Neural progenitor cell (in vitro differentiated cells): ENCODE measurements around the gene ZNF593OS. TPM values are rescaled to one million over a fixed set of nuclear protein-coding genes. Genes with fewer than 3 reads are reported as not detected.

ENCODE experiments used
- DNase-seq: peaks from one replicate; pipeline ENCODE4 v3.0.0-alpha.2; 2016; ENCODE audit warnings: low spot score
- H2AFZ ChIP-seq: fragments of 200-600 bp; sonication (generic); replicated peaks from 2 replicates; pipeline ENCODE4 v1.6.1; 2016; ENCODE audit warnings: antibody characterized with exemption
- H3F3A ChIP-seq: fragments of 200-600 bp; sonication (generic); 2 replicates; pipeline ENCODE4 v1.6.1; 2016; ENCODE audit warnings: antibody characterized with exemption, low read depth
- H3K27ac ChIP-seq: fragments of 200-600 bp; sonication (generic); 2 replicates; pipeline ENCODE4 v1.5.1; 2016; ENCODE audit warnings: mild to moderate bottlenecking
- H3K27me3 ChIP-seq: fragments of 200-600 bp; sonication (generic); 2 replicates; pipeline ENCODE4 v1.6.1; 2016; ENCODE audit warnings: mild to moderate bottlenecking, moderate library complexity
- H3K36me3 ChIP-seq: fragments of 200-600 bp; sonication (generic); 2 replicates; pipeline ENCODE4 v1.5.1; 2016
- H3K4me1 ChIP-seq: fragments of 200-600 bp; sonication (generic); 2 replicates; pipeline ENCODE4 v1.6.1; 2016; ENCODE audit warnings: mixed run types
- H3K4me2 ChIP-seq: fragments of 200-600 bp; sonication (generic); 2 replicates; pipeline ENCODE4 v1.6.1; 2016
- H3K4me3 ChIP-seq: fragments of 200-600 bp; sonication (generic); 2 replicates; pipeline ENCODE4 v1.5.1; 2016
- H3K79me2 ChIP-seq: fragments of 200-600 bp; sonication (generic); 2 replicates; pipeline ENCODE4 v1.6.1; 2016; ENCODE audit warnings: low read depth
- H3K9ac ChIP-seq: fragments of 200-600 bp; sonication (generic); 2 replicates; pipeline ENCODE4 v1.6.1; 2016
- H3K9me3 ChIP-seq: fragments of 200-600 bp; sonication (generic); 2 replicates; pipeline ENCODE4 v1.5.1; 2016; ENCODE audit warnings: low read depth
- H4K20me1 ChIP-seq: fragments of 200-600 bp; sonication (generic); 2 replicates; pipeline ENCODE4 v1.6.1; 2016; ENCODE audit warnings: low read depth
- H3K27ac Mint-ChIP-seq: 3 replicates; pipeline ENCODE4 v1.8.0; 2021; ENCODE audit warnings: mixed read lengths
- H3K27me3 Mint-ChIP-seq: 2 replicates; pipeline ENCODE4 v1.8.0; 2022; ENCODE audit warnings: low read depth, mild to moderate bottlenecking, inconsistent platforms, moderate library complexity, mixed read lengths; ENCODE audit not compliant: insufficient read depth
- H3K36me3 Mint-ChIP-seq: 3 replicates; pipeline ENCODE4 v1.8.0; 2021; ENCODE audit warnings: mixed read lengths
- H3K4me1 Mint-ChIP-seq: 3 replicates; pipeline ENCODE4 v1.8.0; 2021; ENCODE audit warnings: mixed read lengths
- H3K4me3 Mint-ChIP-seq: 3 replicates; pipeline ENCODE4 v1.8.0; 2021; ENCODE audit warnings: mild to moderate bottlenecking, moderate library complexity, mixed read lengths
- H3K9me3 Mint-ChIP-seq: 3 replicates; pipeline ENCODE4 v1.8.0; 2020; ENCODE audit warnings: mixed read lengths
- CTCF ChIP-seq: fragments of 200-600 bp; sonication (generic); IDR thresholded peaks from 2 replicates; pipeline ENCODE4 v1.5.1; 2017; ENCODE audit warnings: antibody characterized with exemption, mild to moderate bottlenecking
- EZH2 ChIP-seq: fragments of 200-600 bp; sonication (generic); IDR thresholded peaks from 2 replicates; pipeline ENCODE4 v1.6.1; 2017; ENCODE audit warnings: antibody characterized with exemption, mild to moderate bottlenecking, moderate library complexity
- EZH2phosphoT487 ChIP-seq: fragments of 200-600 bp; sonication (generic); IDR thresholded peaks from 2 replicates; pipeline ENCODE4 v1.6.1; 2017; ENCODE audit warnings: antibody characterized with exemption
- total RNA-seq: library from RNA; depleted of rRNA; stranded (reverse); fragments of >200 nt; gene quantifications from 2 replicates; pipeline ENCODE4 v1.2.3, GENCODE V29; 2015; ENCODE audit warnings: low replicate concordance

The ZNF593OS gene
- total RNA-seq, 1 donor from 2014 or later = 0.67 TPM

- Histone ChIP-seq H3K4me3 (no peak overlapping the region), H3K9me3 (no peaks in the 10 kb centered on the region), H4K20me1 (no peaks in the 10 kb centered on the region), H3K36me3 (no peaks in the 10 kb centered on the region), H3K79me2 (no peaks in the 10 kb centered on the region), H2AFZ (no peak overlapping the region), H3K4me1 (no peaks in the 10 kb centered on the region), H3K4me2 (no peak overlapping the region), H3K27me3 (no peaks in the 10 kb centered on the region), H3K9ac (no peak overlapping the region), H3K27ac (no peak overlapping the region), H3F3A (peaks cover 3% of the 10 kb centered on the region)
- Mint-ChIP-seq H3K27ac (no peak overlapping the region), H3K4me1 (peaks cover 14% of the 10 kb centered on the region), H3K4me3 (no peak overlapping the region), H3K9me3 (peaks cover 9% of the 10 kb centered on the region), H3K27me3 (peaks cover 3% of the 10 kb centered on the region), H3K36me3 (no peaks in the 10 kb centered on the region)
- DNase-seq = no peak
- TF ChIP-seq EZH2phosphoT487 (no peak), CTCF (no peak)
Measured at GRCh38 chr1:26129778-26130177, 41.9 kb downstream of the ZNF593OS start.

GRCh38 chr1:26127235-26128163 lies 44.1 kb downstream of the ZNF593OS start:
- no peak overlapping the region for H3K4me2 ChIP-seq
- H4K20me1 ChIP-seq = peaks cover 8% of the 10 kb centered on the region
- H3K36me3 ChIP-seq = no peaks in the 10 kb centered on the region
- H3K36me3 Mint-ChIP-seq = peaks cover 3% of the 10 kb centered on the region
- no peak overlapping the region for H3K4me3 ChIP-seq
- H3K4me1 Mint-ChIP-seq = peaks cover 14% of the 10 kb centered on the region
- H3K27ac ChIP-seq = no peak overlapping the region
- no peak overlapping the region for H2AFZ ChIP-seq
- no peaks in the 10 kb centered on the region for H3K27me3 Mint-ChIP-seq
- H3K27me3 ChIP-seq = no peaks in the 10 kb centered on the region
- H3K4me1 ChIP-seq = no peaks in the 10 kb centered on the region
- DNase-seq = no peak
- no peaks in the 10 kb centered on the region for H3K9me3 ChIP-seq
- no peak overlapping the region for H3K9ac ChIP-seq
- peaks cover 3% of the 10 kb centered on the region for H3K9me3 Mint-ChIP-seq
- no peak overlapping the region for H3K27ac Mint-ChIP-seq
- no peak overlapping the region for H3K4me3 Mint-ChIP-seq
- H3F3A ChIP-seq = peaks cover 3% of the 10 kb centered on the region
- H3K79me2 ChIP-seq = no peaks in the 10 kb centered on the region
- no peak for TF ChIP-seq EZH2
- TF ChIP-seq CTCF = no peak

- H4K20me1 ChIP-seq = peaks cover 8% of the 10 kb centered on the region
- Mint-ChIP-seq H3K9me3 (no peaks in the 10 kb centered on the region), H3K27me3 (no peaks in the 10 kb centered on the region), H3K36me3 (peaks cover 4% of the 10 kb centered on the region), H3K4me3 (no peak overlapping the region), H3K4me1 (peaks cover 14% of the 10 kb centered on the region), H3K27ac (no peak overlapping the region)
- H2AFZ ChIP-seq = no peak overlapping the region
- H3K27me3 ChIP-seq = no peaks in the 10 kb centered on the region
- no peaks in the 10 kb centered on the region for H3K36me3 ChIP-seq
- no peaks in the 10 kb centered on the region for H3K79me2 ChIP-seq
- H3K9ac ChIP-seq = no peak overlapping the region
- no peak overlapping the region for H3K27ac ChIP-seq
- DNase-seq = no peak
- no peak overlapping the region for H3K4me2 ChIP-seq
- H3K9me3 ChIP-seq = no peaks in the 10 kb centered on the region
- peaks cover 3% of the 10 kb centered on the region for H3F3A ChIP-seq
- no peak for TF ChIP-seq EZH2phosphoT487
- no peak for TF ChIP-seq CTCF
- TF ChIP-seq EZH2 = no peak
- no peaks in the 10 kb centered on the region for H3K4me1 ChIP-seq
- no peak overlapping the region for H3K4me3 ChIP-seq
Measured at GRCh38 chr1:26126321-26127084, 45.1 kb downstream of the ZNF593OS start.
